IMR-90 (cell line): ENCODE results near the gene ANKDD1B. TPM values are rescaled to one million over a fixed set of nuclear protein-coding genes. Genes with fewer than 3 reads are reported as not detected.

Source experiments
- ATAC-seq: fragments of 200-7000 bp; cut with Tn5 transposase; 2 replicates; pipeline ENCODE4 v1.9.1; 2020; ENCODE audit warnings: low read depth, mild to moderate bottlenecking, moderate library complexity
- BruUV-seq: library from RNA; stranded (reverse); fragments of 400-500 nt; replicated peaks from 2 replicates; lab custom pipeline; 2021; lab: Mats Ljungman, UMichigan
- CTCF ChIA-PET: fragments of 300-600 bp; formaldehyde crosslinking; extraction: SDS; loops from one replicate; lab custom pipeline; 2021; ENCODE audit warnings: antibody characterized with exemption; lab: Yijun Ruan, JAX
- POLR2A ChIA-PET: fragments of 300-600 bp; sonication (Branson Sonifier 250); formaldehyde crosslinking; loops from one replicate; lab custom pipeline; 2022; ENCODE audit warnings: antibody characterized with exemption; ENCODE audit not compliant: unreplicated experiment; lab: Charles Lee
- DNase-seq: peaks from one replicate; pipeline ENCODE4 v3.0.0; 2013
- H2AFZ ChIP-seq: replicated peaks from 2 replicates; pipeline ENCODE3; 2013; ENCODE audit warnings: low read length, mild to moderate bottlenecking; ENCODE audit not compliant: poor library complexity
- H2AK5ac ChIP-seq: 2 replicates; pipeline ENCODE4 v1.6.1; 2013; ENCODE audit warnings: low read depth, low read length, inconsistent platforms
- H2AK9ac ChIP-seq: replicated peaks from 2 replicates; pipeline ENCODE3; 2013; ENCODE audit warnings: mild to moderate bottlenecking, low read depth, low read length, moderate library complexity; ENCODE audit not compliant: poor library complexity
- H2BK120ac ChIP-seq: 2 replicates; pipeline ENCODE4 v1.6.1; 2013; ENCODE audit warnings: low read depth, low read length, inconsistent platforms
- H2BK15ac ChIP-seq: 3 replicates; pipeline ENCODE4 v1.6.1; 2013; ENCODE audit warnings: low read depth, low read length, inconsistent platforms
- H2BK20ac ChIP-seq: 2 replicates; pipeline ENCODE4 v1.6.1; 2013; ENCODE audit warnings: low read depth, mild to moderate bottlenecking, inconsistent platforms, low read length, moderate library complexity
- H2BK5ac ChIP-seq: 2 replicates; pipeline ENCODE4 v1.6.1; 2013; ENCODE audit warnings: mild to moderate bottlenecking, low read depth, low read length, inconsistent platforms; ENCODE audit not compliant: poor library complexity, severe bottlenecking
- H3K14ac ChIP-seq: replicated peaks from 2 replicates; pipeline ENCODE4 v1.6.1; 2013; ENCODE audit warnings: low read depth, low read length, inconsistent platforms
- H3K18ac ChIP-seq: 2 replicates; pipeline ENCODE4 v1.6.1; 2013; ENCODE audit warnings: low read depth, low read length, control low read depth
- H3K23ac ChIP-seq: 2 replicates; pipeline ENCODE4 v1.6.1; 2013; ENCODE audit warnings: low read depth, low read length, inconsistent platforms
- H3K27ac ChIP-seq: 2 replicates; pipeline ENCODE4 v1.5.1; 2013; ENCODE audit warnings: mild to moderate bottlenecking, control low read depth, low read length; ENCODE audit not compliant: insufficient read depth
- H3K27me3 ChIP-seq: 2 replicates; pipeline ENCODE4 v1.6.1; 2013; ENCODE audit warnings: low read length; ENCODE audit not compliant: control insufficient read depth, insufficient read depth
- H3K36me3 ChIP-seq: 2 replicates; pipeline ENCODE4 v1.6.1; 2013; ENCODE audit warnings: low read length, mixed read lengths; ENCODE audit not compliant: control insufficient read depth, insufficient read depth
- H3K4ac ChIP-seq: 2 replicates; pipeline ENCODE4 v1.6.1; 2013; ENCODE audit warnings: low read depth, low read length, inconsistent platforms
- H3K4me1 ChIP-seq: 2 replicates; pipeline ENCODE4 v1.6.1; 2013; ENCODE audit warnings: low read length, mixed read lengths; ENCODE audit not compliant: control insufficient read depth, insufficient read depth
- H3K4me2 ChIP-seq: 2 replicates; pipeline ENCODE4 v1.6.1; 2013; ENCODE audit warnings: low read depth, mild to moderate bottlenecking, control low read depth, low read length, moderate library complexity
- H3K4me3 ChIP-seq: 2 replicates; pipeline ENCODE4 v1.5.1; 2013; ENCODE audit warnings: low read depth, mild to moderate bottlenecking, control low read depth, low read length, moderate library complexity; ENCODE audit not compliant: insufficient read depth
- H3K56ac ChIP-seq: 2 replicates; pipeline ENCODE4 v1.6.1; 2013; ENCODE audit warnings: low read length, inconsistent platforms; ENCODE audit not compliant: insufficient read depth; ENCODE audit errors: extremely low read depth
- H3K79me1 ChIP-seq, 2 experiments: 2 replicates each; pipeline ENCODE4 v1.6.1; 2013; ENCODE audit warnings: low read length in 2 of 2, inconsistent platforms in 1 of 2, low read depth in 1 of 2
- H3K9ac ChIP-seq: 2 replicates; pipeline ENCODE4 v1.6.1; 2013; ENCODE audit warnings: low read depth, low read length, control low read depth
- H3K9me1 ChIP-seq: 2 replicates; pipeline ENCODE4 v1.6.1; 2013; ENCODE audit warnings: low read length, inconsistent platforms; ENCODE audit not compliant: insufficient read depth
- H3K9me3 ChIP-seq: 2 replicates; pipeline ENCODE4 v1.6.1; 2013; ENCODE audit warnings: low read length; ENCODE audit not compliant: control insufficient read depth, insufficient read depth
- H4K20me1 ChIP-seq: 2 replicates; pipeline ENCODE4 v1.6.1; 2013; ENCODE audit warnings: low read length, inconsistent platforms; ENCODE audit not compliant: insufficient read depth
- H4K5ac ChIP-seq: 2 replicates; pipeline ENCODE4 v1.6.1; 2013; ENCODE audit warnings: mild to moderate bottlenecking, low read depth, low read length, control low read depth
- H4K8ac ChIP-seq, 2 experiments: 2 replicates each; pipeline ENCODE4 v1.6.1; 2013; ENCODE audit warnings: low read depth in 2 of 2, low read length in 2 of 2, control low read depth in 1 of 2, inconsistent platforms in 1 of 2
- H4K91ac ChIP-seq: 2 replicates; pipeline ENCODE4 v1.6.1; 2013; ENCODE audit warnings: low read depth, low read length, inconsistent platforms; ENCODE audit not compliant: insufficient read depth
- BHLHE40 ChIP-seq: fragments of 150-350 bp; IDR thresholded peaks from 2 replicates; pipeline ENCODE4 v1.6.1; 2016; ENCODE audit warnings: mild to moderate bottlenecking, low read depth, low read length
- CEBPB ChIP-seq: IDR thresholded peaks from 2 replicates; pipeline ENCODE4 v1.6.1; 2012; ENCODE audit warnings: low read depth, low read length, improper control_type of control experiment
- CHD1 ChIP-seq: IDR thresholded peaks from 2 replicates; pipeline ENCODE4 v1.6.1; 2012; ENCODE audit warnings: low read depth, low read length, improper control_type of control experiment
- ELK1 ChIP-seq: fragments of 150-350 bp; IDR thresholded peaks from 2 replicates; pipeline ENCODE4 v1.6.1; 2016; ENCODE audit warnings: low read depth, mild to moderate bottlenecking, low read length, moderate library complexity, borderline replicate concordance
- FOS ChIP-seq: fragments of 150-350 bp; IDR thresholded peaks from 2 replicates; pipeline ENCODE4 v1.6.1; 2016; ENCODE audit warnings: low read depth, low read length
- MAFK ChIP-seq: IDR thresholded peaks from 2 replicates; pipeline ENCODE4 v1.6.1; 2012; ENCODE audit warnings: low read depth, low read length, improper control_type of control experiment
- MAZ ChIP-seq: IDR thresholded peaks from 2 replicates; pipeline ENCODE4 v1.6.1; 2012; ENCODE audit warnings: low read depth, mild to moderate bottlenecking, low read length, improper control_type of control experiment, moderate library complexity, borderline replicate concordance
- MXI1 ChIP-seq: IDR thresholded peaks from 2 replicates; pipeline ENCODE4 v1.6.1; 2012; ENCODE audit warnings: low read depth, mild to moderate bottlenecking, low read length, moderate library complexity, borderline replicate concordance
- NFE2L2 ChIP-seq: fragments of 150-350 bp; IDR thresholded peaks from 2 replicates; pipeline ENCODE4 v1.6.1; 2016; ENCODE audit warnings: low read depth, mild to moderate bottlenecking, low read length
- POLR2A ChIP-seq: IDR thresholded peaks from 2 replicates; pipeline ENCODE4 v1.6.1; 2012; ENCODE audit warnings: mild to moderate bottlenecking, low read depth, low read length
- RAD21 ChIP-seq: IDR thresholded peaks from 2 replicates; pipeline ENCODE4 v1.6.1; 2012; ENCODE audit warnings: low read length, improper control_type of control experiment
- RCOR1 ChIP-seq: IDR thresholded peaks from 2 replicates; pipeline ENCODE4 v1.6.1; 2012; ENCODE audit warnings: mild to moderate bottlenecking, low read length, improper control_type of control experiment; ENCODE audit not compliant: insufficient replicate concordance
- RFX5 ChIP-seq: IDR thresholded peaks from 2 replicates; pipeline ENCODE4 v1.8.0; 2012; ENCODE audit warnings: low read depth, mild to moderate bottlenecking, low read length, moderate library complexity
- SMC3 ChIP-seq: fragments of 150-350 bp; IDR thresholded peaks from 2 replicates; pipeline ENCODE4 v1.6.1; 2016; ENCODE audit warnings: low read depth, mild to moderate bottlenecking, antibody characterized with exemption, low read length, moderate library complexity
- USF2 ChIP-seq: fragments of 150-350 bp; IDR thresholded peaks from 2 replicates; pipeline ENCODE4 v1.6.1; 2017; ENCODE audit warnings: mild to moderate bottlenecking, antibody characterized with exemption, low read length, low read depth
- WGBS, 2 experiments: methylation state at CpG; one replicate each; pipeline versions ENCODE4 v1.1.5 to v1.1.7; 2013; ENCODE audit warnings: missing lambda C conversion rate in 2 of 2; ENCODE audit not compliant: insufficient read length in 1 of 2; ENCODE audit errors: extremely low coverage in 2 of 2; 5-methylcytosine and 5-hydroxymethylcytosine counted together
- dilution Hi-C: fragments of 300-500 bp; cut with HindIII; formaldehyde crosslinking; loops from one replicate; pipeline ENCODE4 v1.14.3; 2018; ENCODE audit warnings: low sequenced_read_pairs; ENCODE audit not compliant: unreplicated experiment
- in situ Hi-C: fragments of 300-500 bp; cut with MboI; formaldehyde crosslinking; loops from 3 replicates; pipeline ENCODE4 v1.14.3; 2019; ENCODE audit warnings: low sequenced_read_pairs, inconsistent platforms, mixed read lengths
- intact Hi-C: fragments of 100-400 bp; cut with micrococcal nuclease; formaldehyde crosslinking; loops from 2 replicates; pipeline ENCODE4 v1.10.0; 2022
- polyA plus RNA-seq, 3 experiments: library from polyadenylated mRNA; depleted of rRNA; stranded (reverse); fragments of >200 nt; gene quantifications; 2 replicates each; pipeline ENCODE4 v1.2.3, GENCODE V29; 2012; ENCODE audit warnings: low replicate concordance in 1 of 3
- total RNA-seq: library from RNA; depleted of rRNA; stranded (reverse); fragments of >200 nt; gene quantifications from 2 replicates; pipeline ENCODE4 v1.2.3, GENCODE V29; 2012
- TF ChIP-seq, protein P1 (sequence below): conservative IDR thresholded peaks from 2 replicates; pipeline ENCODE4 v1.5.1; 2012; ENCODE audit warnings: mild to moderate bottlenecking, low read depth, low read length, improper control_type of control experiment

ANKDD1B gene
- total and polyA plus RNA-seq, 2 of the 4 experiments (the other 2 are of a cell fraction), result 0.24 TPM; not detected in 1

- ATAC-seq (no peak), DNase-seq (no peak)
- no peak overlapping the region for H2AK9ac ChIP-seq
- no peaks in the 10 kb centered on the region for H3K4me1 ChIP-seq
- POLR2A ChIA-PET, result no interaction called here
- no peak overlapping the region for H2AK5ac ChIP-seq
- dilution Hi-C loops (no loop called here), intact Hi-C loops (loop anchor here (10.0 kb wide), 1 partner anchor 244 kb away; no protein-coding TSS in a partner anchor), in situ Hi-C loops (no loop called here)
- H2BK120ac ChIP-seq, result no peak overlapping the region
- CTCF ChIA-PET, result no interaction called here
- H3K4me2 ChIP-seq, result no peak overlapping the region
- H3K23ac ChIP-seq, result no peak overlapping the region
- H3K9me3 ChIP-seq, result no peaks in the 10 kb centered on the region
- H3K4ac ChIP-seq, result no peak overlapping the region
- no peak overlapping the region for H4K91ac ChIP-seq
- no peak overlapping the region for H2BK5ac ChIP-seq
- no TSS peak for BruUV-seq
- H3K18ac ChIP-seq, result no peak overlapping the region
- no peaks in the 10 kb centered on the region for H4K20me1 ChIP-seq
- WGBS, 2 experiments, result no CpG with 5 or more reads among the region's 3 CpGs
- H4K8ac ChIP-seq, result no peak overlapping the region
- H3K36me3 ChIP-seq, result peaks cover 11% of the 10 kb centered on the region
- no peak overlapping the region for H4K5ac ChIP-seq
- no peak overlapping the region for H3K9ac ChIP-seq
- H2BK15ac ChIP-seq, result no peak overlapping the region
- H3K79me1 ChIP-seq, result no peaks in the 10 kb centered on the region; a peak in 2 of 4 replicates
- H3K4me3 ChIP-seq, result no peak overlapping the region
- no peak overlapping the region for H3K27ac ChIP-seq
- H3K56ac ChIP-seq, result no peak overlapping the region
- no peak for TF ChIP-seq RCOR1
- no peak for TF ChIP-seq USF2
- no peak for TF ChIP-seq POLR2A
- no peak for TF ChIP-seq ELK1
- no peak for TF ChIP-seq BHLHE40
- TF ChIP-seq RAD21, result no peak
- TF ChIP-seq RFX5, result no peak
- TF ChIP-seq, protein P1, sequence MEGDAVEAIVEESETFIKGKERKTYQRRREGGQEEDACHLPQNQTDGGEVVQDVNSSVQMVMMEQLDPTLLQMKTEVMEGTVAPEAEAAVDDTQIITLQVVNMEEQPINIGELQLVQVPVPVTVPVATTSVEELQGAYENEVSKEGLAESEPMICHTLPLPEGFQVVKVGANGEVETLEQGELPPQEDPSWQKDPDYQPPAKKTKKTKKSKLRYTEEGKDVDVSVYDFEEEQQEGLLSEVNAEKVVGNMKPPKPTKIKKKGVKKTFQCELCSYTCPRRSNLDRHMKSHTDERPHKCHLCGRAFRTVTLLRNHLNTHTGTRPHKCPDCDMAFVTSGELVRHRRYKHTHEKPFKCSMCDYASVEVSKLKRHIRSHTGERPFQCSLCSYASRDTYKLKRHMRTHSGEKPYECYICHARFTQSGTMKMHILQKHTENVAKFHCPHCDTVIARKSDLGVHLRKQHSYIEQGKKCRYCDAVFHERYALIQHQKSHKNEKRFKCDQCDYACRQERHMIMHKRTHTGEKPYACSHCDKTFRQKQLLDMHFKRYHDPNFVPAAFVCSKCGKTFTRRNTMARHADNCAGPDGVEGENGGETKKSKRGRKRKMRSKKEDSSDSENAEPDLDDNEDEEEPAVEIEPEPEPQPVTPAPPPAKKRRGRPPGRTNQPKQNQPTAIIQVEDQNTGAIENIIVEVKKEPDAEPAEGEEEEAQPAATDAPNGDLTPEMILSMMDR, result no peak
- TF ChIP-seq MAZ, result no peak
- TF ChIP-seq CEBPB, result no peak
- no peak for TF ChIP-seq SMC3
- TF ChIP-seq MAFK, result no peak
- TF ChIP-seq FOS, result no peak
- no peak for TF ChIP-seq CHD1
- TF ChIP-seq NFE2L2, result no peak
- no peak for TF ChIP-seq MXI1
- H3K14ac ChIP-seq, result no peak overlapping the region
- H3K27me3 ChIP-seq, result no peaks in the 10 kb centered on the region
- no peak overlapping the region for H2BK20ac ChIP-seq
- no peaks in the 10 kb centered on the region for H3K9me1 ChIP-seq
- H2AFZ ChIP-seq, result no peak overlapping the region
Observed at GRCh38 chr5:75588666-75589065, 22.6 kb upstream of the ANKDD1B start.
